AG10803 (cell line): Measurements from ENCODE around the gene SMYD3.

Source experiments
- DNase-seq: peaks from one replicate; pipeline ENCODE4 v3.0.0; 2010; ENCODE audit warnings: low read depth
- H3K4me3 ChIP-seq: 2 replicates; pipeline ENCODE4 v1.5.1; 2011; ENCODE audit warnings: mild to moderate bottlenecking, low read length, control low read depth
- TF ChIP-seq, protein P1 (sequence below): conservative IDR thresholded peaks from 2 replicates; pipeline ENCODE4 v1.5.1; 2011; ENCODE audit warnings: mild to moderate bottlenecking, low read length, control low read depth, inconsistent platforms

The SMYD3 gene

DNA sequence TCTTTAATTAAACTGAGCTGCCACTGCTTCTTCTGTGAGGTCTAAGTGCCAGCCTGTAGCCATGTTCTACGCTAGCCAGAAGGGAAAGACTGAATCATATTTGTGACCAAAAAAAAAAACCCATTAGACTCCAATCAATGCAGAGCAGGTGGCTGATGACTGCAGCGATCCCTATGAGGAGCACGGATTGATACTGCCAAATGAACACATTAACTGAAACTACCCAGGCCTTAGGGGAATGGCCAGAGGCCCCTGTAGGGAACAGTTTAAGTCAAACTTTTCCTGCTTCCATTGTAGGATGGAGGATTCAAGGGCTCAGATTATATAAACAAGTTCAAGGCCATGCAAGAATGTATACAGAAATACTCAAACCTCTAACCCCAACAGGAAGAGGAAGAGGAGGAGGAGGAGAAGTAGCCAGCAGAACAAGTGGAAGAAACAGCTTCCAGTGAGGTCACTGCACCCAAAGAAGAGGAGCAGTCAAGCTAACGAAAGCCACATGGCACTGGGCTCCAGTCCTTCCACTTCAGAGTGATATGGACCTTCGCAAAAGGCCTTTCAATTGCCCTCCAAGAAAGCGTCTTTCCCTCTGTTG, 328.3 kb downstream of the SMYD3 start:
- no peak overlapping the region for H3K4me3 ChIP-seq
- TF ChIP-seq, protein P1, sequence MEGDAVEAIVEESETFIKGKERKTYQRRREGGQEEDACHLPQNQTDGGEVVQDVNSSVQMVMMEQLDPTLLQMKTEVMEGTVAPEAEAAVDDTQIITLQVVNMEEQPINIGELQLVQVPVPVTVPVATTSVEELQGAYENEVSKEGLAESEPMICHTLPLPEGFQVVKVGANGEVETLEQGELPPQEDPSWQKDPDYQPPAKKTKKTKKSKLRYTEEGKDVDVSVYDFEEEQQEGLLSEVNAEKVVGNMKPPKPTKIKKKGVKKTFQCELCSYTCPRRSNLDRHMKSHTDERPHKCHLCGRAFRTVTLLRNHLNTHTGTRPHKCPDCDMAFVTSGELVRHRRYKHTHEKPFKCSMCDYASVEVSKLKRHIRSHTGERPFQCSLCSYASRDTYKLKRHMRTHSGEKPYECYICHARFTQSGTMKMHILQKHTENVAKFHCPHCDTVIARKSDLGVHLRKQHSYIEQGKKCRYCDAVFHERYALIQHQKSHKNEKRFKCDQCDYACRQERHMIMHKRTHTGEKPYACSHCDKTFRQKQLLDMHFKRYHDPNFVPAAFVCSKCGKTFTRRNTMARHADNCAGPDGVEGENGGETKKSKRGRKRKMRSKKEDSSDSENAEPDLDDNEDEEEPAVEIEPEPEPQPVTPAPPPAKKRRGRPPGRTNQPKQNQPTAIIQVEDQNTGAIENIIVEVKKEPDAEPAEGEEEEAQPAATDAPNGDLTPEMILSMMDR: no peak
- DNase-seq: no peak

DNA sequence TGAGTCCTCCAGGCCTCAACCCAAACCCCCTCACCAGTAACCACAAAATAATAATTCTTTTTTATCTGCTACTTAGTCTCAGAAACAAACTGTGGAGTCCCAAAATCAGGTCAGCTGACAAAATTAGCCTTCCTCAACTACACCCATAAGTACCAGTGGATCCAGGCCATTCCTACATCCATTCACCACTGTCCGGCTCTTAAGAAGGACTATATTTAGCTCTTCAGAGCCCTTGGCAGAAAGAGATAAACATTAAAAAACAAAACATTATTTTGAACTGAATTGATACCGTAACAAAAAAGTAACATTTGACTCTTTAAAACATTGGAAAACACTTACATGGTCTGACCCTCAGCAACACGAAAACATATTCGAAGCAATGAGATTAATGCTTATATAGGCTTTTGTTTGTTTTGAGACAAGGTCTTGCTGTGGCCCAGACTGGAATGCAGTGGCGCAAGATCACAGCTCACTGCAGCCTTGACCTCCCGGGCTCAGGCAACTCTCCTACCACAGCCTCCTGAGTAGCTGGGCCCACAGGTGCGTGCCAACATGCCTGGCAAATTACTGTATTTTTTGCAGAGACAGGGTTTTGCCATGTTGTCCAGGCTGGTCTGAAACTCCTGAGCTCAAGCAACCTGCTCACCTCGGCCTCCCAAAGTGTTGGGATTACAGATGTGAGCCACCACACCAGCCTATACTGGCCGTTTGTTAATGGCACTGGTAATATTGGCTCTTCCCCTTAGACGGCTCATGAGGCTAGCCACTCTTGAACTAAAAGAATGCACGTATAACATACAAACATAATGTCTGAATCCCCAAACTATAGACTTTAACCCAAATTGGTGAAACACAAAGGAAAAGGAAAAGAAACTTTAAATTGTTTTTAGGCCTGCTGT, 330.7 kb downstream of the SMYD3 start:
- TF ChIP-seq, protein P1: no peak
- H3K4me3 ChIP-seq: no peak overlapping the region
- DNase-seq: no peak

DNA sequence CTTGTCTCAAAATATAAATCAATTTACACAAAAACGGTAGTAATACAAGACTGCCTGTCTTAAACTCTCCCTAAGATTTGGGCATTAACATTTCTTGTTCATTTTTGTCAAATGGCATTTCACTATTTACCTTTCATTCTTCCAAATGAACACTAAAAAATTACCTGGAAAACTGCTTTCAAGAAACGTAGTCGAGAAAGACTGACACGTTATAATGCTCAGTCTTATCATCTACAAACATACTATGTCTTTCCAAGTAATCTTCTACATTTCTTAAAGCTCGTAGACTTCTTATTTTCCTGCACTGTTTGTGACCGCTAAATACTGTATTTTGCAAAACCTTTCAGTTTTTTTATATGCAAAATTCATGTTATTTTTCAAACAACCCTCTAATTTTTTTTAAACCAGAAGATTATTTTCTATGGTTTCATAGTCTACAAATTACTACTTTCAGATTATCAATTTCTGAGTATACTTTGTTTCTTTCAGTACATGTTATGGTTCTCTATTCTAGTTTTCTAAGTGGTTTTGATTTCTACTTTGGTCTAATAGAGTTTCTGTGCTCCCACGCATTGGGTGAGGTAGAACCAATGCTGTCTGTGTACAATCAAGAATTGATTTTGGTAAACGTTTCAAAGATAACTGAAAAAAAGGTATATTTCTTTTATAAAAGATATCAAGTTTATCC, 336.4 kb downstream of the SMYD3 start:
- no peak for DNase-seq
- no peak overlapping the region for H3K4me3 ChIP-seq
- TF ChIP-seq, protein P1: no peak

DNA sequence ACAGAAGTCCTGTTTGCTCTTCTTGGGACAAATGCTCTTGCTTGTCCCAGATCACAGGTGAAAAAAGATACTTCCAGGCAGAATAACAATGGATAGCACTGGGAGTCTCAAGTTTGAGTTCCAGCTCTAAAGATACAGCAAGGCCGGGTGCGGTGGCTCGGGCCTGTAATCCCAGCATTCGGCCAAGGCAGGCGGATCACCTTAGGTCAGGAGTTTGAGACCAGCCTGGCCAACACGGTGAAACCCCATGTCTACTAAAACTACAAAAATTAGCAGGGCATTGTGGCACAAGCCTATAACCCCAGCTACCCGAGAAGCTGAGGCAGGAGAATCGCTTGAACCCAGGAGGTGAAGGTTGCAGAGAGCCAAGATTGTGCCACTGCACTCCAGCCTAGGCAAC, 337.6 kb downstream of the SMYD3 start:
- TF ChIP-seq, protein P1: no peak
- H3K4me3 ChIP-seq: no peak overlapping the region
- no peak for DNase-seq

DNA sequence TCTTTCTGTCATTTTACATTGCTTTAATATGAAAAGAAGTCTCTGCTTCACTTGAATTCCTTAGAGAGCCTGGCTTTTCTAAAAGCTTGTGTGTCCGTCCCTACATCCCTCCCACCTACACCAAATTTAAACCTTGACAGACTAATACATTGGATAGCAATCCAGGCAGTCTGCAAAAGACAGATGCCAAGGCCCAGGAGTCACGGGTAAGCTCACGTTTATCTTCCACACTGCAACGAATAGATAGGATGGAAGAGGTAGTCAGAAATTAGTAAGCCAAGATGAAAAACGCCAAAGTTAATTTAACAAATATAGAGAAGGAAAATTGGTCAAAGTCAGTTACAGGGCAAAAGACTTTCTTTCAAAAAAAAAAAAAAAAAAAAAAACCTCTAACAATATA, 338.1 kb downstream of the SMYD3 start:
- no peak for DNase-seq
- no peak overlapping the region for H3K4me3 ChIP-seq
- TF ChIP-seq, protein P1: no peak

DNA sequence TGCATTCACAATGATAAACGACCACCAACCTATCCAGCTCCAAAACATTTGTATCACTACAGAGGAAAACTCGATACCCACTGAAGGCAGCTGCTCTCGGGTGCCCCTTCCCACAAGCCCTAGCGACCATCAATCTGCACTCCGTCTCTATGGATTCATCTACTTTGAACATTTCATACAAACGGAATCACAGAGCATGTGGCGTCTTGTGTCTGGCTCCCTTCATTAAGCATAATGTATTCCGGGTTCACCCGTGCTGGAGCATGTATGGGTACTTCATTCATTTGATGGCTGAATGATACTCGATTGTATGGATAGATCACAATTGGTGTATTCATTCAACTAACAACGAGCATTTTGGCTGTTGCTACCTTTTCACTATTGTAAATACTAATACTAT, 340.2 kb downstream of the SMYD3 start:
- DNase-seq: no peak
- no peak overlapping the region for H3K4me3 ChIP-seq
- TF ChIP-seq, protein P1: no peak
